ENCODE data around the gene TIMP3.

The TIMP3 gene

GRCh38 chr22:32815059-32815458 lies 13.6 kb downstream of the TIMP3 start:
- no peak for TF ChIP-seq MYC (IDR thresholded peaks at IDR 0.05; ENCODE audit: low read depth, low read length)
- no peak for TF ChIP-seq MAX (IDR thresholded peaks at IDR 0.05; ENCODE audit: low read depth, low read length)
- no peak for TF ChIP-seq POLR2A (IDR thresholded peaks at IDR 0.05; ENCODE audit: extremely low read depth, insufficient read length)
- TF ChIP-seq CTCF (IDR thresholded peaks at IDR 0.05; ENCODE audit: low read depth, low read length) = no peak
- H3K4me3 ChIP-seq (ENCODE audit: low read depth, low read length) = no peak overlapping the region
- no peak for DNase-seq (ENCODE audit: low read depth)

- no peak for TF ChIP-seq POLR2A (IDR thresholded peaks at IDR 0.05; ENCODE audit: extremely low read depth, insufficient read length)
- no peak for TF ChIP-seq CTCF (IDR thresholded peaks at IDR 0.05; ENCODE audit: low read depth, low read length)
- no peak for TF ChIP-seq MAX (IDR thresholded peaks at IDR 0.05; ENCODE audit: low read depth, low read length)
- TF ChIP-seq MYC (IDR thresholded peaks at IDR 0.05; ENCODE audit: low read depth, low read length) = no peak
- H3K4me3 ChIP-seq (ENCODE audit: low read depth, low read length) = no peak overlapping the region
- DNase-seq (ENCODE audit: low read depth) = no peak
Measured at GRCh38 chr22:32815943-32816342, 14.4 kb downstream of the TIMP3 start.

- TF ChIP-seq CTCF (IDR thresholded peaks at IDR 0.05; ENCODE audit: low read depth, low read length) (no peak), MAX (IDR thresholded peaks at IDR 0.05; ENCODE audit: low read depth, low read length) (no peak), POLR2A (IDR thresholded peaks at IDR 0.05; ENCODE audit: extremely low read depth, insufficient read length) (no peak), MYC (IDR thresholded peaks at IDR 0.05; ENCODE audit: low read depth, low read length) (no peak)
Measured at GRCh38 chr22:32817137-32817730, 15.7 kb downstream of the TIMP3 start.

GRCh38 chr22:32818446-32819115 lies 17.1 kb downstream of the TIMP3 start:
- TF ChIP-seq CTCF (IDR thresholded peaks at IDR 0.05; ENCODE audit: low read depth, low read length) (no peak), MAX (IDR thresholded peaks at IDR 0.05; ENCODE audit: low read depth, low read length) (no peak), POLR2A (IDR thresholded peaks at IDR 0.05; ENCODE audit: extremely low read depth, insufficient read length) (no peak), MYC (IDR thresholded peaks at IDR 0.05; ENCODE audit: low read depth, low read length) (no peak)
- DNase-seq (ENCODE audit: low read depth) = no peak
- no peak overlapping the region for H3K4me3 ChIP-seq (ENCODE audit: low read depth, low read length)

More at GRCh38 chr22:32817137-32817730, 15.7 kb downstream of the TIMP3 start:
- no peak overlapping the region for H3K4me3 ChIP-seq (ENCODE audit: low read depth, low read length)
- DNase-seq (ENCODE audit: low read depth) = no peak

- TF ChIP-seq MYC (IDR thresholded peaks at IDR 0.05; ENCODE audit: low read depth, low read length) (no peak), MAX (IDR thresholded peaks at IDR 0.05; ENCODE audit: low read depth, low read length) (no peak), POLR2A (IDR thresholded peaks at IDR 0.05; ENCODE audit: extremely low read depth, insufficient read length) (no peak), CTCF (IDR thresholded peaks at IDR 0.05; ENCODE audit: low read depth, low read length) (no peak)
- no peak overlapping the region for H3K4me3 ChIP-seq (ENCODE audit: low read depth, low read length)
- no peak for DNase-seq (ENCODE audit: low read depth)
Measured at GRCh38 chr22:32819120-32819519, 17.6 kb downstream of the TIMP3 start.

Data from NB4 (cell line).